SK-N-SH treated with all-trans-retinoic acid at 6 μM for 48 hours (cell line): ENCODE data around the gene SLC8A2.

ENCODE experiments used
- ARNTL ChIP-seq: fragments of 450-650 bp; formaldehyde crosslinking; IDR thresholded peaks from 2 replicates; pipeline ENCODE4 v1.5.0; 2020; ENCODE audit warnings: low read depth, mild to moderate bottlenecking, moderate library complexity, borderline replicate concordance
- BACH2 ChIP-seq: fragments of 250-450 bp; sonication (Bioruptor Pico); IDR thresholded peaks from 2 replicates; pipeline ENCODE4 v1.9.0; 2021; ENCODE audit warnings: mild to moderate bottlenecking, borderline replicate concordance
- CREB5 ChIP-seq: fragments of 250-450 bp; sonication (Bioruptor Pico); IDR thresholded peaks from 2 replicates; pipeline ENCODE4 v1.5.1; 2020; ENCODE audit warnings: low read depth, mild to moderate bottlenecking, moderate library complexity
- CSDC2 ChIP-seq: fragments of 250-450 bp; sonication (Bioruptor Pico); IDR thresholded peaks from 2 replicates; pipeline ENCODE4 v1.5.0; 2020; ENCODE audit warnings: mild to moderate bottlenecking, moderate library complexity
- CSRNP3 ChIP-seq: fragments of 250-450 bp; sonication (Bioruptor Pico); IDR thresholded peaks from 2 replicates; pipeline ENCODE4 v1.5.1; 2021; ENCODE audit warnings: mild to moderate bottlenecking, moderate library complexity
- GLIS3 ChIP-seq: fragments of 250-450 bp; sonication (Bioruptor Pico); IDR thresholded peaks from 2 replicates; pipeline ENCODE4 v1.5.0; 2020; ENCODE audit warnings: mild to moderate bottlenecking, moderate library complexity
- PATZ1 ChIP-seq: fragments of 250-450 bp; sonication (Bioruptor Pico); IDR thresholded peaks from 2 replicates; pipeline ENCODE4 v1.8.0; 2020; ENCODE audit warnings: mild to moderate bottlenecking, moderate library complexity, borderline replicate concordance
- POU6F1 ChIP-seq: fragments of 250-450 bp; sonication (Bioruptor Pico); IDR thresholded peaks from 2 replicates; pipeline ENCODE4 v1.8.0; 2021; ENCODE audit warnings: low read depth, mild to moderate bottlenecking, moderate library complexity, borderline replicate concordance
- RARB ChIP-seq: fragments of 250-450 bp; sonication (Bioruptor Pico); IDR thresholded peaks from 2 replicates; pipeline ENCODE4 v1.8.0; 2021; ENCODE audit warnings: mild to moderate bottlenecking, moderate library complexity
- SNAI2 ChIP-seq: fragments of 250-450 bp; sonication (Bioruptor Pico); IDR thresholded peaks from 2 replicates; pipeline ENCODE4 v1.5.0; 2020; ENCODE audit warnings: mild to moderate bottlenecking, moderate library complexity
- TCF4 ChIP-seq: fragments of 250-450 bp; sonication (Bioruptor Pico); IDR thresholded peaks from 2 replicates; pipeline ENCODE4 v1.8.0; 2021; ENCODE audit warnings: mild to moderate bottlenecking, moderate library complexity, borderline replicate concordance
- TSHZ2 ChIP-seq: fragments of 250-450 bp; sonication (Bioruptor Pico); IDR thresholded peaks from 2 replicates; pipeline ENCODE4 v1.5.0; 2020; ENCODE audit warnings: mild to moderate bottlenecking, moderate library complexity
- ZFP3 ChIP-seq: fragments of 250-450 bp; sonication (Bioruptor Pico); IDR thresholded peaks from 2 replicates; pipeline ENCODE4 v1.5.0; 2020; ENCODE audit warnings: mild to moderate bottlenecking, moderate library complexity
- ZFP30 ChIP-seq: fragments of 450-650 bp; formaldehyde crosslinking; IDR thresholded peaks from 2 replicates; pipeline ENCODE4 v1.5.0; 2022; ENCODE audit warnings: mild to moderate bottlenecking, moderate library complexity

GRCh38 chr19:47435196-47435595 is 36.5 kb downstream of the SLC8A2 start:
- TF ChIP-seq GLIS3 (CRISPR knock-in tag) (no peak), ZFP30 (CRISPR knock-in tag) (no peak), TCF4 (CRISPR knock-in tag) (no peak), PATZ1 (no peak), POU6F1 (CRISPR knock-in tag) (no peak), CREB5 (CRISPR knock-in tag) (no peak), CSRNP3 (CRISPR knock-in tag) (no peak), ZFP3 (CRISPR knock-in tag) (no peak), ARNTL (no peak), TSHZ2 (CRISPR knock-in tag) (no peak), BACH2 (CRISPR knock-in tag) (no peak), RARB (no peak), CSDC2 (CRISPR knock-in tag) (no peak), SNAI2 (CRISPR knock-in tag) (no peak)
